ENCODE results near the gene MMP7. TPM values are rescaled to one million over a fixed set of nuclear protein-coding genes. Genes with fewer than 3 reads are reported as not detected.

MMP7 gene
- polyA plus RNA-seq, 1 of the 3 experiments (the other 2 are of a cell fraction) = 0.13 TPM

GRCh38 chr11:102497061-102497460 lies 33.5 kb downstream of the MMP7 start:
- no peaks in the 10 kb centered on the region for H3K79me2 ChIP-seq (ENCODE audit: insufficient read depth)
- H3K36me3 ChIP-seq (replicated peaks in 1 of 2; ENCODE audit: control insufficient read depth in 1 of 2, insufficient read depth in 2 of 2, low read length in 1 of 2) = no peaks in the 10 kb centered on the region
- H2AFZ ChIP-seq (ENCODE audit: low read depth) = no peak overlapping the region
- WGBS (ENCODE audit: low lambda C conversion rate) = 72% methylated on average over 4 of the region's 4 CpGs
- H3K9me2 ChIP-seq = no peaks in the 10 kb centered on the region
- no peak for TF ChIP-seq FOSL2 (IDR thresholded peaks at IDR 0.05; ENCODE audit: borderline replicate concordance, low read depth)
- TF ChIP-seq RAD21 (IDR thresholded peaks at IDR 0.05; ENCODE audit: low read length) = no peak
- TF ChIP-seq CTCF (IDR thresholded peaks at IDR 0.05) = no peak
- TF ChIP-seq PBX3 (IDR thresholded peaks at IDR 0.05) = no peak
- no peak for TF ChIP-seq RCOR1 (IDR thresholded peaks at IDR 0.05; ENCODE audit: low read length)
- TF ChIP-seq REST (IDR thresholded peaks at IDR 0.05; ENCODE audit: low read depth, low read length) = no peak
- TF ChIP-seq MAX (IDR thresholded peaks at IDR 0.05; ENCODE audit: low read depth) = no peak
- no peak for TF ChIP-seq FOXJ3 (CRISPR knock-in tag; IDR thresholded peaks at IDR 0.05)
- TF ChIP-seq TAF1 (IDR thresholded peaks at IDR 0.05; ENCODE audit: borderline replicate concordance, low read depth, low read length) = no peak
- no peak for TF ChIP-seq USF1 (IDR thresholded peaks at IDR 0.05; ENCODE audit: borderline replicate concordance, low read depth)
- TF ChIP-seq MXI1 (IDR thresholded peaks at IDR 0.05; ENCODE audit: low read depth, low read length) = no peak
- TF ChIP-seq POLR2AphosphoS5 (IDR thresholded peaks at IDR 0.05; ENCODE audit: low read depth, low read length) = no peak
- no peak overlapping the region for H3K27ac ChIP-seq (ENCODE audit: low read depth in 2 of 2, low read length in 1 of 2)
- H3K27me3 ChIP-seq (ENCODE audit: insufficient read depth) = no peaks in the 10 kb centered on the region
- H3K4me2 ChIP-seq = no peak overlapping the region
- H4K20me1 ChIP-seq (ENCODE audit: insufficient read depth) = no peaks in the 10 kb centered on the region
- H3K9me3 ChIP-seq = no peaks in the 10 kb centered on the region
- no peak overlapping the region for H3K9ac ChIP-seq
- peaks cover 4% of the 10 kb centered on the region for H3F3A ChIP-seq (replicated peaks; ENCODE audit: insufficient read depth)
- ChIA-PET POLR2A (no interaction called here), CTCF (interaction anchor here (1.3 to 1.8 kb wide), 5 partner anchors 21 to 210 kb away, joined by 5 to 29 read pairs (median 7); no protein-coding TSS in a partner anchor)
- no peak for DNase-seq
- peaks cover 0 to 2% of the 10 kb centered on the region in 2 experiments; a peak in 1 of 4 replicates for H3K4me1 ChIP-seq (ENCODE audit: control insufficient read depth in 1 of 2, insufficient read depth in 2 of 2, low read depth in 1 of 2, low read length in 1 of 2)
- no peak overlapping the region for H3K4me3 ChIP-seq (ENCODE audit: low read depth in 2 of 2, low read length in 1 of 2)

Data from SK-N-SH (cell line).